GM08714 (cell line): ENCODE measurements around the gene SKAP1.

ENCODE experiments used
- H3K4me3 ChIP-seq: fragments of 200-500 bp; sonication (Bioruptor generic); 2 replicates; pipeline ENCODE4 v1.5.1; 2014; ENCODE audit warnings: mild to moderate bottlenecking, low read length, inconsistent platforms
- ZNF274 ChIP-seq: IDR thresholded peaks from 2 replicates; pipeline ENCODE4 v1.6.1; 2012; ENCODE audit warnings: mild to moderate bottlenecking, low read depth, low read length

SKAP1 gene

GRCh38 chr17:48149787-48150463 is 280.1 kb downstream of the SKAP1 start:
- no peak overlapping the region for H3K4me3 ChIP-seq
- TF ChIP-seq ZNF274 = no peak

DNA sequence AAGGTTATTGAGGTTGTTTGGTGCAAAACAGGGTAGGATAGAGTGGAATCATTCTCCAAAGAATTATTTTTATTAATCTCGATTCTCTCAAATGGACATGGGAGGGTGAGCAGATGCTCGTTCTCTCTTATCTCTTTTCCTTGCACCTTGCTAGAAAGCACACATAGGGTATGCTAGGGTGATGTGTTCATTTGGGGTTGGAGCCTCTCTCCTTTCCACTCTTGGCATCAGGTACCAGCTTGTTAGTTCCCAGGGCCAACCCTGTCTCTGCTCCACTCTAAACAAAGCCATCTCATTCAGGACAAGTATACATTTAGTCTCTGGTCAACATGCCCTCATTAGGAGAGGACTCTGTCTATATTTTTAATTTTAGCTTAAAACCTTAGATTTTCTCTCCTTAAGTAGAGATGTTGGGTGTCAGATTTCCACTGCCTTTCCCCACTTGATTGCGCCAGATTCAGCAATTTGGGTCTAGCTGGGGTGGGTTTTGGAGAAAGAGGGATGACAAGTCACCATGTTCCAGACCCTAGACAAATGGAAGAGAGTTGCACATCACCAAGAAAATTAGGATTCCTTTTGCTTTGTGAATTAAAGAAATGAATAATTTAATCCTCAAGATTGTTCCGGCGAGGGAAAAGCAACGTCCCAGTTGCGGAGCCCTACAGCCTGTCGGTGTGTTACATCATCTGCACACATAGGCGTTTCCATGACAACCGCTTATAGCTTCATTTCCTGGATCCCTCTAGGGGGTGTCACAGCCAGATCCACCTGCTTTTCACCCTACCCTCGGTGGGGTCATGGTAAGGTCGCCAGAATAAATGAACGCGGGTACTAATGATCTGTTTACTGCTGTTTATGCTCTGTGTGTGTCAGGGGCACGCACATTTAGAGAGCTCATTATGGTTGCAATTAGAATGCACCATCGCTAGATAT is 280.9 kb downstream of the SKAP1 start:
- no peak for TF ChIP-seq ZNF274
- no peak overlapping the region for H3K4me3 ChIP-seq

DNA sequence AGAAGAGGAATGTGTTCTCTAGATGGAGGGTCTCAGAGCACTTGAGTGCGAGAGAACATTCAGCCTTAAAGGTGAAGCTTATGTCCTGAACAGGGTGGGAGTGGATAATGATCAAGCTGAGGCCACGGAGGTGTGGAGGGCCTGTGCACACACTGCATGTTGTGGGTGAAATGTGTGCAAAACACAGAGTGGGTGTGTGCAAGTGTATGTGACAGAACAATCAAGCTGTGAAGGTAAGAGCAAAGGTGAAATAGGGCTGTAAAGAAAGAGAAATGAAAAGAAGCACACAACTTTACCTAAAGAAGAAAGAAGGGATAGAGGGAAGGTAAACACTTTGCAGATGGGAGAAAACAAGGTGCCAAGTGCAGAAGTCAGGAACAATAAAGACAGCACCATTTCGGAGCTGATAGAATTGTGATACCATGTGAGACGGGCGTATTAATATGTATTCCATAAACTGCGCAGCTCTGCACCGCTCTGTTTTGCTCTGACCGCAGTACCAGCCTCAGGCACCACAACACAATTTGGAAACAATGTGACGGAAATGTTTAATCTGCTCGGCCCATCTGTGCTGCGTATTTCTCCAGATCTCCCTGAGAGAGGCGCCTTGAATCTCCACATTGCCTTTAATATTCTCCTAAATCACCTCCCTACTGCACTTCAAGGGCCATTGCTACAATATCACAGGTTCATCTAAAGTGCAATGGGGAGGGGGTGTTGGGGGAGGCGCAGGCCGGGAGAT is 281.8 kb downstream of the SKAP1 start:
- H3K4me3 ChIP-seq = no peak overlapping the region
- no peak for TF ChIP-seq ZNF274

DNA sequence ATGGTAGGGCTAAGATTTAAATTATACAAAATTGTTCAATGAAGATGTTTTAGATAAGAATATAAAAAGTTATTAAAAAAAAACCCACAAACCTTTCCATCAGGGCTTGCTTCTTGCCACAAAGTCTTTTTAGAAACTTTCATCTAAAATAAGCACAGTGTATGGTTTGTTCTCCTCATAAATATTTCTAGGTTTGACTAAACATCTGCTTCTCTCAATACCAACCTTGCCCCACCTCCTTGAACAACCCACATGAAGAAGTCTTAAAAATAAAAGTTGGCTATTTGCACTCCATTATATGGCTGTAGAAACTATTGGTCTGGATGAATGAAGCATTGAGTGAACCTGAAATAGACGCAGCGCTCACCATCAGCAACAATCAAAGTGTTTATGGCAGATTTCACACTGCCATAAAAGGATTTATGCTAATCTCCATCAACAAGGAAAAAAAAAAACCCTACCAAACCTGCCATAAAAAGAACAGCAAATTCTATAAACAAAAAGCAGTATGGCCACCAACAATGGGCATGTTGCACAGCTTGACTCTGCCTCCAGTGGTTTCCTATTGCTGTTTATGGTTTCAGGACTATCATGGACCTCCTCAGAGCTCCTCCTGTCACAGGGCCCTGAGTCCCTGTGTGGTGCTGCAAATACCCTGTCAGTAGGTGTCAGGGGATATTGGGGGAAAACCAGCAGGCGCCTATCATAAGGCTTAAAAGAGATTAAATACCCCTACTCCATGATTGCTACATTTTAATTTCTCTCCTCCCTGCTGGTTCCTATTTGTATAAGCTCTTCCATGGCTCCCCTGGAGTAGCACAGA is 284.8 kb downstream of the SKAP1 start:
- no peak overlapping the region for H3K4me3 ChIP-seq
- TF ChIP-seq ZNF274 = no peak

DNA sequence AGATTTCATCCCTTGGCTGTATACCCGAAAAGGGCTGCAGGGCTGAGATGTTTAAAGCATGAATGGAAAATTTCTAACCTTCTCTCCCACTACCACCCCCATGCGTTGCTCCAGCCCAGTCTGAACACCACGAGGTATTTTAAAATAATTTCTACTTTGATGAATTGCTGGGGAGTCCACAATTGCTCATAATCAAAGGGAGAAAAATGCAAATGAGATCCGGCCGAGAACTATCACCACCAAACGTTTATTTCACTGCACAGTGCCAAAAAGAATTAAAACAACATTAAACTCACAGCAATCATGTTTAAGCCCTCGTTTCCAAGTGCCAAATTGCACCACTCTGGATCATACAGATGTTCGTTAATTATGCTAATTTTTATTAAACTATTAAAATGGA is 285.8 kb downstream of the SKAP1 start:
- TF ChIP-seq ZNF274 = no peak
- H3K4me3 ChIP-seq = no peak overlapping the region

- no peak for TF ChIP-seq ZNF274
- H3K4me3 ChIP-seq = no peak overlapping the region
Measured at GRCh38 chr17:48143629-48144028, 286.4 kb downstream of the SKAP1 start.

DNA sequence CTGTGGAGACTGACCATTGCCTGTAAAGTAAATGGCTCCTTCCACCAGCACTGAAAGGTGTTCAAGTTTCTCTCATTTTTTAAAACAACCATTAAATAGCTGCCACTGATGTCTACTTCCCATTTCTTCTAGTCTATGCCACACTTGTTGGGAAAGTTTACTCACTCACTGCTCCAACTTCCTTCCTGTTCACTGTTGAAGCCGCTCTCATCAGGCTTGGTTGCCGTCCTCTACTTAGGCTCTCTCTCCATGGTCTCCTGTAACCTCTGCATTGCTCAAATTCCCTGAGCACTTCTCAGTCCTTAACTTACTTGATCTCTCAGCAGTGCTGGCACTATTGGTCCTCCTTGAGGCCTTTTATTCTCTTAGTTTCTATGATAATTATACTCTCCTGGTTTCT is 290.1 kb downstream of the SKAP1 start:
- H3K4me3 ChIP-seq = no peak overlapping the region
- no peak for TF ChIP-seq ZNF274

DNA sequence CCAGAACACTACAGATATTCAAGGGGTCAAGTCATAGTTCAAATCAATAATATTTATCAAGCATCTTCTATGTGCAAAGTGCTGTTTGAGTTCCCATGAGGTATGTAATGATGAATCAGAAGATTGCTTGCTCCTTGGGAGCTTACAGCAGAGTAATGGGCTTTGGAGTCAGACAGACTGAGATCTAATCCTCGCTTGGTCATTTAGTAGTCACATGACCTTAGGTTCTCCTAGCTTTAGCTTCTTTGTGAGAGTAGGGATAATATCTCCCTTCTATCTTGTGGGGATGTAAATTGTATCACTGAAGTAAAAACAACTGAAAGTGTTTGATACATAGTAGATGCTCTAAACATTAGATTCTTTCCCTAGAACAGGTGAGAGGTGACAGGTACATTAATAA is 292.4 kb downstream of the SKAP1 start:
- no peak overlapping the region for H3K4me3 ChIP-seq
- no peak for TF ChIP-seq ZNF274

DNA sequence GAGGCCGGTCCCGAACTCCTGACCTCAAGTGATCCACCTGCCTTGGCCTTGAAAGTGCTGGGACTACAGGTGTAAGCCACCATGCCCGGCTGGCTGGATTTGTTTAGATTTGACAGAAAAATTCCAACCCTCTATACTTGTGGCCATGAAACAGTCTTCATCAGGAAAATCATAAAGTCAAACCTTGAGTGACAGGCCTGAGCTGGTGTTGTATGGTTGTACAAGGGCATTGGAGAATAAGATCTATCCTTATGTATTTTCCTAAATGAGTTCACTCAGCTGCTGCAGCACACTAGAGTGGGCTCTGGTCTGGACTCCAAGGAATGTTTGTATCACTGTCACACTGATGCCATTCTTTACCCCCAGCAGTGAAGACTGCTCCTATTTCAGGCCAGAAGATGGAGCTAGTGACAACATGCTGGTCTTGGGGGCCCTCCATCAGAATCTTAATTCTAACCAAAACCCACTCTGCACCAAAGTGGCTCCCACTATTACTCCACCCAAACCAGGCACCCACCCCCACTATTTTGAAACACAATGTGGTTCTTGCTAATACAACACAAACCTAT is 295.0 kb downstream of the SKAP1 start:
- H3K4me3 ChIP-seq = no peak overlapping the region
- TF ChIP-seq ZNF274 = no peak

DNA sequence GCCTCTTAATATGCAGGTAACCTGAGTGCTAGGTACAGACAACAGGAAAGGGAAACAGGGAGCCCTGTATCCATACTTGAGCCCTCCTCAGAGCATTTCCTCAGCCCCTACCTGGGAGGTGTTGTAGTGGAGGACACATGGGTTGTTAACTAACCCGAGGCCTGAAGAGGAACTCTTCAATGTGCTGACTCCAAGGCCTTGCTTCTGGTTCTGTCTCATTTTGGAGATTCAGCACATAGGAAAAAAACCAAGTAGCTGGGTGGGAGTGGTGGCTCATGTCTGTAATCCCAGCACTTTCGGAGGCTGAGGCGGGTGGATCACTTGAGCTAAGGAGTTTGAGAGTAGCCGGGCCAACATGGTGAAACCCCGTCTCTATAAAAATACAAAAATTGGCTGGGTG is 297.6 kb downstream of the SKAP1 start:
- TF ChIP-seq ZNF274 = no peak
- H3K4me3 ChIP-seq = no peak overlapping the region

- TF ChIP-seq ZNF274 = no peak
- H3K4me3 ChIP-seq = no peak overlapping the region
Measured at GRCh38 chr17:48131216-48131824, 298.7 kb downstream of the SKAP1 start.

DNA sequence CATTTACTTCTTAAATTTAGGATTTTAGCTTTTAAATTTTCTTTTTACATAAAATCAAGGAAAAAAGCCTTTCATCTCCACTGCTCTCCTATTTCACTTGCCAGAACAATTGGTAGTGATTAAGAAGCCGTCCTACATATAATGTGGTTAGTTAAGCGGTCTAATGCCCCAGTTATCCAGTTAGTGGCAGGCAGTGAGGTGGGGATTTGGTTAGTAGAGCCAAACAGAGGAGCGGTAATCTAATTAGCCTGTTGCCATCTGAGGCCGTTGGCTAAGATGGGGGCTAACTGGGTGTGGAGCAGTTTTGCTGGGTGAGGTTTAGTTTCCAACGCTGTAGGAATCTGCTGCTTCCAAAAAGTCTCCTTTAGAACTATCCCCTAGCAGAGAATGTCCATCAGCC is 300.0 kb downstream of the SKAP1 start:
- no peak for TF ChIP-seq ZNF274
- no peak overlapping the region for H3K4me3 ChIP-seq

- TF ChIP-seq ZNF274 = no peak
- no peak overlapping the region for H3K4me3 ChIP-seq
Measured at GRCh38 chr17:48128400-48128799, 301.6 kb downstream of the SKAP1 start.
